Activated T-helper 17 cell treated with anti-CD3 and anti-CD28 coated beads, Interleukin-2, amount 50 U/mL, for 72 hours (primary cell): ENCODE measurements around the gene MMADHC. TPM values are rescaled to one million over a fixed set of nuclear protein-coding genes. Genes with fewer than 3 reads are reported as not detected.
"Not testable (repeated sequence)": the region's sequence is repeated elsewhere in the genome, so short reads cannot be mapped to it uniquely, and the experiment has no call there.

ENCODE experiments used
- ATAC-seq: fragments of 150-1000 bp; cut with Tn5 transposase; replicated peaks from 2 replicates; pipeline ENCODE4 v1.10.0; 2021; ENCODE audit warnings: mild to moderate bottlenecking, moderate library complexity
- H3K27ac Mint-ChIP-seq: one replicate; pipeline ENCODE4 v1.8.0; 2022; ENCODE audit warnings: mixed read lengths
- H3K27me3 Mint-ChIP-seq: one replicate; pipeline ENCODE4 v1.8.0; 2022; ENCODE audit warnings: mixed read lengths
- H3K36me3 Mint-ChIP-seq: one replicate; pipeline ENCODE4 v1.8.0; 2022; ENCODE audit warnings: low read depth, mild to moderate bottlenecking, mixed read lengths
- H3K4me1 Mint-ChIP-seq: one replicate; pipeline ENCODE4 v1.8.0; 2022; ENCODE audit warnings: mixed read lengths
- H3K4me3 Mint-ChIP-seq: one replicate; pipeline ENCODE4 v1.8.0; 2022; ENCODE audit warnings: mild to moderate bottlenecking, mixed read lengths
- H3K9me3 Mint-ChIP-seq: one replicate; pipeline ENCODE4 v1.8.0; 2022; ENCODE audit warnings: mixed read lengths
- total RNA-seq, 2 donors: library from RNA; stranded (reverse); gene quantifications; one replicate each; pipeline ENCODE4 v1.2.3, GENCODE V29; 2022

MMADHC gene
- total RNA-seq, 2 donors from 2014 or later: 99.4 to 120 TPM

DNA sequence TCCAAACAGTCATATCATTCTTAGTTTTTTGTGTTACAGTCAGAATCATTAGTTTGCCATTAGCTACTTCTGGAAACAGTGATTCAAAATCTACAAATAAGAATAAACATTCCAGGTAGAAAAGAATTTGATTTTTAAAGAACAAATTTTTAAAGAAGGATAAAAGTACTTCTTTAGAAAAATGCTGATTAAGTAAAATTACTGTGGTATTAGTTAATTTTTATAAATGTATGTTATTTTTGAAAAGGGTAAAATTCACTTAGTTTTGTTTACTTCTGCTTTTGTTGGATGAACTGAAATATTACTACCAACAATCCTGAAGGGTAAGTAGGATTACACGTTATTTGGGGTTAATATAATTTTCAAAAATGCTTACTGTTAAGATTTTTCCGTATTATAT, 11.8 kb downstream of the MMADHC start:
- Mint-ChIP-seq H3K27ac (no peak overlapping the region), H3K36me3 (peaks cover 96% of the 10 kb centered on the region), H3K27me3 (no peaks in the 10 kb centered on the region), H3K4me3 (no peak overlapping the region), H3K9me3 (no peaks in the 10 kb centered on the region), H3K4me1 (peaks cover 21% of the 10 kb centered on the region)
- ATAC-seq: no peak

DNA sequence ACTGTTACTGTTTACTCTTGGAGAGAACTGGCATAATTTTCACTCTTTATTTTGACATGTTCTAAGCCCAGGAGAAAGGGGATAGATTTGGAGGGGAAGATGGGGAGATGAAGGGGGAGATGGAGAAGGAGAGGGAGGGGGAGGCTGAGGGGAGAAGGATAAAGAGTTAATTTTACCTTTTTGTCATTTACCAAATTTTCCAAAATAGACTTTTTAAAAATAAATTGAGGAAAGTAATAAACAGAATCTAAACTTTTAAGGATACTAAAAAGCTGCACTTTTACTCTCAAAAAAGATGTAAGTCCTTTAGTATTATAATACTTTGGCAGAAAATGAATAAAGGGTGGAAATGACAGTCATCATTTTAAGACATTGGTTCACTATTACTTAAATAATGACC, 12.3 kb downstream of the MMADHC start:
- Mint-ChIP-seq H3K36me3 (peaks cover 95% of the 10 kb centered on the region), H3K4me3 (no peak overlapping the region), H3K9me3 (no peaks in the 10 kb centered on the region), H3K4me1 (peaks cover 17% of the 10 kb centered on the region), H3K27me3 (no peaks in the 10 kb centered on the region), H3K27ac (no peak overlapping the region)
- no peak for ATAC-seq

DNA sequence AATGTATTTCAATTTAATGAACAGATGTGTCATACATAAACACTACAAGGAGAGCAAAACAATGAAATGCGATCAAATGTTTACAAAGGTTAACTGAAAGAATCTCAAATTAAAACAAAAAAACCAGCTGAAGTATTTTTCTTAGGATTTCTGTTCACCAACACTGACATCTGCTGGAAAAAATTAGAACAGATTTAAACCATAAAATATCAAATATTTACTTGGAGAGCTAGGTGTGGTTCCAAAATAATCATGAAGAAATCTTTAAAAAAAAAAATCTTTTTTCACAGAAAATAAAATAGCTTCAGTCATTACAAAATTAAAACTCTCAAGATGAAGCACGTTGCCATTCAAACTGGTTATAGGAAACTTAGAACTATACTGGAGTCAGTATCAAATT, 13.8 kb downstream of the MMADHC start:
- no peaks in the 10 kb centered on the region for H3K9me3 Mint-ChIP-seq
- ATAC-seq: no peak
- H3K4me1 Mint-ChIP-seq: peaks cover 17% of the 10 kb centered on the region
- no peaks in the 10 kb centered on the region for H3K27me3 Mint-ChIP-seq
- no peak overlapping the region for H3K27ac Mint-ChIP-seq
- peaks cover 97% of the 10 kb centered on the region for H3K36me3 Mint-ChIP-seq
- H3K4me3 Mint-ChIP-seq: no peak overlapping the region

DNA sequence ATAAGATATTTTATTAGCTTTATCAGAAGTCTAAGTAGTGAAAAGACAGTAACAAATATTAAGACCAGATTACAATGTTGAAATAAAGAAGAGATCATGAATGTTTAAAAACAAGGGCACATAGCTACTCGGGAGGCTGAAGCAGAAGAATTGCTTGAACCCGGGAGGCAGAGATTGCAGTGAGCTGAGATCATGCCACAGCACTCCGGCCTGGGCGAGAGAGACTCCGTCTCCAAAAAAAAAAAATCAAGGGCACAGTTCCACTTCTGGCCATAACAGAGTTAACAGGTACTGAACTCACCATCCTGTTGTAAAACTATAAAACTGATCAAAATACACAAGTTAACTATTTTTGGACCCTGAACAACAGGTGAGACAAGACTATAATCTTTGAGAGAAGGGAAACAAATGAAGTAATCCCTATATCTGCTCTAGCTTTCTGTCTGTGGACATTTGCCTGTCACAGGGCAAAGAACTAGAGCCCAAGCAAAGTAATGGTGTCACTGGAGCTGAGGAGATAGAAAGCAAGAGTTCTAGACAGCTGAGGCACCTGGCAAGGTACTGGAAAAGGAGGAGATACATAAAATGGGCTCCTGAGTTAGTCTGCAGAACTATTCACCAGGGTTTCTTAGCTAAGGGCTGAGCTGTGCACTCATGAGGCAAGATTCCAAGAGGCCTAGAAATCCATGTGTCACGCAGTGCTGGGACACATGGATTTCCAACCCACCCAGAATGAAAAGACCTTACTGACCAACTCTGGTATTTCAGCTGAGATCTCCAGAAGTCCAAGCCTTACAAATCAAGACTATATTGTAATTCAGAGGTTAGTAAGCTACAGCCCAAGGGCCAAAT, 15.2 kb downstream of the MMADHC start:
- ATAC-seq: no peak
- Mint-ChIP-seq H3K4me3 (no peak overlapping the region), H3K27ac (no peak overlapping the region), H3K4me1 (peaks cover 11% of the 10 kb centered on the region), H3K36me3 (peaks cover 97% of the 10 kb centered on the region), H3K27me3 (no peaks in the 10 kb centered on the region), H3K9me3 (no peaks in the 10 kb centered on the region)

DNA sequence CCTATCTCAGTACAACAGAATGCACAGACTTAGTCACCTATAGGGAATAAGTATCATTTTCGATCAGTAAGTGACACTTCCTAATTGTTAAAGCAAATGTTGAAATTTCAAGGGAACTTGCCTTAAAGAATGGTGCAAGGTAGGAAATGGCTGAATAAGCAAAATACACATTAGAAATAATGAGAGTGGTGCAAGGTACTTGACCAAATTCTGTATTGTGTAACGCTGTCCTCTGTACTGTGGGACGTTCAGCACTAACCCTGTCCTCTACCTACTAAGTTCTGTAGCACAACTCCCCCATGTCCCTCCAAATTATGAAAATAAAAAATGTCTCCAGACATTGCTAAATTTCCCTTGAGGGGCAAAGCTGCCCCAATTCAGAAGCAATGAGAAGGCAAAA, 19.4 kb downstream of the MMADHC start:
- H3K27ac Mint-ChIP-seq: no peak overlapping the region
- no peaks in the 10 kb centered on the region for H3K9me3 Mint-ChIP-seq
- peaks cover 77% of the 10 kb centered on the region for H3K36me3 Mint-ChIP-seq
- no peaks in the 10 kb centered on the region for H3K4me1 Mint-ChIP-seq
- no peak overlapping the region for H3K4me3 Mint-ChIP-seq
- ATAC-seq: no peak
- no peaks in the 10 kb centered on the region for H3K27me3 Mint-ChIP-seq

DNA sequence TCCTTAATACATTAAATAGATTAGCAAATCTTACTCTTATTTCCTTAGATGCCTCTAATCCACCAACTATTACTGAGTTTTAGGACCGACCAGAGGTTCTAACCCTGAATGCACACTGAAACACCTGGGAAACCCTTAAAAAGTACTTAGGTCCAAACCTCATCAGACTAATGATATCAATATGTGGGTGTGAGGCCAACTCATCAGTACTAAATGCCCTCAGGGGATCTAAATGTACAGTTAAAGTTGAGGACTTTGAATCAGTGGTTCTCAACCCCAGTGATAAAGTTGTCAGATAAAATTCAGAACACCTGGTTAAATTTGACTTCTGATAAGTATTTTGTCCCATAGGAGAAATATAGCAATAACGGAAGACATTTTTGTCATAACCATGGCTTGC, 20.9 kb downstream of the MMADHC start:
- H3K4me1 Mint-ChIP-seq: no peaks in the 10 kb centered on the region
- H3K9me3 Mint-ChIP-seq: no peaks in the 10 kb centered on the region
- no peak for ATAC-seq
- no peaks in the 10 kb centered on the region for H3K27me3 Mint-ChIP-seq
- no peak overlapping the region for H3K27ac Mint-ChIP-seq
- H3K4me3 Mint-ChIP-seq: no peak overlapping the region
- H3K36me3 Mint-ChIP-seq: peaks cover 62% of the 10 kb centered on the region

DNA sequence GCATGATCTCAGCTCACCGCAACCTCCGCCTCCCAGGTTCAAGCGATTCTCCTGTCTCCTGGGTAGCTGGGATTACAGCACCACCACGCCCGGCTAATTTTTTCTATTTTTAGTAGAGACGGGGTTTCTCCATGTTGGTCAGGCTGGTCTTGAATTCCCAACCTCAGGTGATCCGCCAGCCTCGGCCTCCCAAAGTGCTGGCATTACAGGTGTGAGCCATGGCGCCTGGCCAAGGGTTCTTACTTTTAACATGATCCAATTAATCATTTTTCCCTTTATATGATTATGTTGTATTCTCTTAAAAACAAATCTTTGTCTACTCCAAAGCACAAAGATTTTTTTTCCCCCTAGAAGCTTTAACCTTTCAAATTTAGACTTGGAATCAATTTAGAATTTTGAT, 21.9 kb downstream of the MMADHC start:
- H3K27ac Mint-ChIP-seq, ATAC-seq, H3K9me3 Mint-ChIP-seq, H3K27me3 Mint-ChIP-seq, H3K4me3 Mint-ChIP-seq, H3K4me1 Mint-ChIP-seq: not testable (repeated sequence)
- H3K36me3 Mint-ChIP-seq: peaks cover 52% of the 10 kb centered on the region

DNA sequence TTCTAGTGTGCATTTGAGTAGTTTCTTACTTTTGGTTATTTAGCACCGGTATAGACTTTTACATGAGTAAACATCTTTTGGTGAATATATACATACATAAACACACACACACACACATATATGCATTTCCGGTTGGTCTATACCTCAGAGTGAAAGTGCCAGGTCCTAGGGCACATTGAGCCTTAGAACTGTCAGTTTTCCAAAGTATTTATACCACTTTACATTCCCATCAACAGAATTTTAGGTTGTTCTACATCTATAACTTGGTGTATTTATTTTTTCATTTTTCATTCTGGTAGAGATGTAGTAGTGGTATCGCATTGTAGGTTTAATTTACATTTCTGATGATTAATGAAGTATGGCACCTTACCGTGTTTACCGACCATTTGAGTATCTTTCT, 22.6 kb downstream of the MMADHC start:
- no peaks in the 10 kb centered on the region for H3K9me3 Mint-ChIP-seq
- no peak overlapping the region for H3K4me3 Mint-ChIP-seq
- H3K27ac Mint-ChIP-seq: no peak overlapping the region
- no peaks in the 10 kb centered on the region for H3K4me1 Mint-ChIP-seq
- ATAC-seq: no peak
- peaks cover 47% of the 10 kb centered on the region for H3K36me3 Mint-ChIP-seq
- no peaks in the 10 kb centered on the region for H3K27me3 Mint-ChIP-seq

DNA sequence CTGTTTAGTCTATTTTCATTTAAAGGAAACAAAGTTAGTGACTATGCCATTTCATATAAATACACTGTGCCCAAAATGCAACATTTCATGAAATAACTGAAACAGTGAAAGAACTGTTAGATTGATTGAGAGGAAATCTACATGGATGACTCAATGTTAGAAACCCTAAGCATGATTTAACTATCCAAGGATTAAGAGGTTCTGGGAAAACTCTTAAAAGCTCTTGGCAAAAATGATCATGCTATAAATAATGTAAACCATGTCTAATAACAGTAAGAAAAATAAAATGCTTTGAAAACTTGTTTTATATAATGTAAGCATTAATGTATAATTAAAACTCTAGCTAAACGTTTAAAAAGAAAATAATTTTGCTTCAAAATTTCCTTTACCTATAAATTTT, 23.5 kb downstream of the MMADHC start:
- Mint-ChIP-seq H3K27me3 (no peaks in the 10 kb centered on the region), H3K4me1 (no peaks in the 10 kb centered on the region), H3K27ac (no peak overlapping the region), H3K9me3 (no peaks in the 10 kb centered on the region), H3K4me3 (no peak overlapping the region), H3K36me3 (peaks cover 38% of the 10 kb centered on the region)
- no peak for ATAC-seq

DNA sequence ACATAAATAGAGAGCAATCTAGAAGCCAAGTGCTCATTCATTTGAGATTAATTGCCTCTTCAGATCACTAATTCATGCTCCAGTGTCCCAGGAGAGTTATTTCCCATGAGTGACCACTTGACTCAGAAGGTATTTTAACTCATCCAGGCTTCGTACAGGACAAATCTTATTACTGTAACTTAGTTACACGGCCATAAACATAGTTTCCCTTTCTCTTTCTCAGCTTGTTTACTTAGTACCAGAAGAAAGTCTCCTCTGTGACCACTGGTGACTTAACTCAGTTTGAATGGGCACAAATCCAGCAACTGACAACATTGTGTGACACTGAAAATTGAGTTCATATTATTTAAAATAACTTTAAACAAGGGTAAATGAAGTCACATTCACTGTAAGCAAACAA, 25.3 kb downstream of the MMADHC start:
- no peak for ATAC-seq
- no peaks in the 10 kb centered on the region for H3K27me3 Mint-ChIP-seq
- no peaks in the 10 kb centered on the region for H3K9me3 Mint-ChIP-seq
- no peak overlapping the region for H3K4me3 Mint-ChIP-seq
- no peak overlapping the region for H3K27ac Mint-ChIP-seq
- peaks cover 20% of the 10 kb centered on the region for H3K36me3 Mint-ChIP-seq
- H3K4me1 Mint-ChIP-seq: no peaks in the 10 kb centered on the region

DNA sequence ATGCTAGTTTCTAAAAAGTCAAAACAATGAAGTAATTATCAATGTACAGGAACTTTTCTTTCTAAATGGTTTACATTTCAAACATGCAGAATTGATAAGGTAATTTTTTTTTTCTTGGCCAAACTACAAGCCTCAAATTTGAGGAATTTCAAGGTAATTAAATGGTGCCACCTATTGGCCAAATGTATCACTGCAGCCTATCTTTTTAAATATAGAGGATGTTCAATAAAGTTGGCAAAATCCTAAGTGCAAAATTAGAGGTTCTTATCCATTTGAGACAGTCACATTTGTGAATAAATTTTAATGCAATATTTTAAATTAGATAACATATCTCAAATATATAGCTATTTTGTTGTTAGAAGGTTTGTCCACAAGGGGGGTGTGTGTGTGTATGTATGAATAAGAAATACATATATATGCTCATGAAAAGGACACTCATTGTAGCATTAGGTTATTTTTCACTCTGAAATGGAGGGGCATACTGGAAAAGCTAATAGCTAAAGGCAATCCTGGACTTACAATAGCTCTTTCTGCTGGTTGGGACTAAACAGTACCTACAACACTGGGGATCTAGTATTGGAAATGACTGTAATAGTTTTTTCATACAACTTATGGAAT, 26.2 kb downstream of the MMADHC start:
- Mint-ChIP-seq H3K27me3 (no peaks in the 10 kb centered on the region), H3K27ac (no peak overlapping the region), H3K4me3 (no peak overlapping the region), H3K9me3 (no peaks in the 10 kb centered on the region), H3K4me1 (no peaks in the 10 kb centered on the region), H3K36me3 (peaks cover 11% of the 10 kb centered on the region)
- ATAC-seq: no peak

DNA sequence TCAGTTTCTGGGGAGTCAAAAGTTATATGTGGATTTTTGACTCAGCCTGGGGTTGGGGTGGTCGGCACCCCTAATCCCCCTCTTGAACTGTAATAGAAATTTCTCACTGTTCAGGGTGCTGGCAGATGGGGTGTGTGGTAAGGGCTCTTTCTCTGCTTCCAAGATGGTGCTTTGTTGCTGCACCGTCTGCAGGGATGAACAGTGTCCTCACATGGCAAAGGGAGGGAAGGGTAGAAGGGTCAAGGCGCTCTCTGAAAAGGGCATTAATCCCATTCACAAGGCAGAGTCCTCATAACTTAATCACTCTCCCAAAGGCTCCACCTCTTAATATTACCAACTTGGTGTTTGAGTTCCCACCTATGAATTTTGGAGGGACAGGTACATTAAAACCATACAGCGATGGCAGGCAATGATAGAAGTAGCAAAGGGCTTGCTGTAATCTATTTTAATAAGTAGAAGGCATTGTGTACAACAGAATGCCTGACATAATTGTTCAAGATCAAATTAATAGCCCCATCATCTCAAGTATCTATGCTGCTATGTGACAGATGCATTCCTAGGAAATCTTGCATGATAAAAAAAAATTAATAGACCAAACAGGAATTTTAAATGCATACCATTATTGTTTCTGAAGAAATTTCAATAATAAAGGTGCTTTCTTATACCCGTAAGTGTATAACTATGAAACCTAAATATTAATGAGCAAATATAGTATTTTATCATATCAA, 28.1 kb downstream of the MMADHC start:
- Mint-ChIP-seq H3K9me3 (no peaks in the 10 kb centered on the region), H3K27me3 (no peaks in the 10 kb centered on the region), H3K4me3 (no peak overlapping the region), H3K27ac (no peak overlapping the region), H3K36me3 (no peaks in the 10 kb centered on the region), H3K4me1 (no peaks in the 10 kb centered on the region)
- no peak for ATAC-seq

DNA sequence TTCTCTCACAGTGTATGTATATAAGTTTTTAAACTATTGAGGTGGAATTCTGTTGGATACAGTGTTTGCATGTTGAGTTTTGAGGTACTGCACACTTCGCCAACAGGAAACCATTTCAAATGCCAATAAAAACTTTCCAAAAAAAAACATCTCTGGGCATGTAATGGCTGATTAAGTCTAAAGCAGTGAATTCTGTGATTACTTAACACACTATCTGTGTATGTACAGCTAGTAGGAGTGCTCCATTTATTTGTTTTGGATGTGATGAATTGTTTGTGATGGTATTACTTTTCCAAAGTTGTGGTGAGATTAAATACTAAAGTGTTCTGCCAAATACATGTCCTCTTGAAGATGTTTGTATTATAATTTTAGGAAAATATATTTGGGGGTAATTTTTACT, 31.1 kb downstream of the MMADHC start:
- no peaks in the 10 kb centered on the region for H3K4me1 Mint-ChIP-seq
- H3K9me3 Mint-ChIP-seq: no peaks in the 10 kb centered on the region
- ATAC-seq: no peak
- no peak overlapping the region for H3K4me3 Mint-ChIP-seq
- H3K36me3 Mint-ChIP-seq: no peaks in the 10 kb centered on the region
- H3K27me3 Mint-ChIP-seq: peaks cover 9% of the 10 kb centered on the region
- no peak overlapping the region for H3K27ac Mint-ChIP-seq

DNA sequence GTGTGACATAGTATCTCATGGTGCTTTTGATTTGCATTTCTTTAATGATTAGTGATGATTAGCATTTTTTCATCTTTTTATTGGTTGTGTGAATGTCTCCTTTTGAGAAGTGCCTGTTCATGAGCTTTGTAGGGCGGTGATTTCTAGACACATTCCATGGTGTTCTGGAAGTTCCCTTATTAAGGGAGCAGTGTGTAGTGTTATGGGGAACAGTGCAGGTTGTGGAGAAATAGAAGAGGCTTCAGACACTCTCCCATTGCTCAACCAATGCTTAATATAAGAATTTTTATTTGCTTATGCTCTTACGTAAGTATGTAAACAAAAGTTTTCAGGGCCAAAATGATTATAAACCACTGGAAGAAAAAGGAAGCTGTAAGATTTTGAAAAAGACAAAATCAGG, 34.7 kb downstream of the MMADHC start:
- peaks cover 9% of the 10 kb centered on the region for H3K27me3 Mint-ChIP-seq
- no peak overlapping the region for H3K4me3 Mint-ChIP-seq
- no peaks in the 10 kb centered on the region for H3K36me3 Mint-ChIP-seq
- ATAC-seq: no peak
- no peaks in the 10 kb centered on the region for H3K9me3 Mint-ChIP-seq
- H3K27ac Mint-ChIP-seq: no peak overlapping the region
- H3K4me1 Mint-ChIP-seq: no peaks in the 10 kb centered on the region

DNA sequence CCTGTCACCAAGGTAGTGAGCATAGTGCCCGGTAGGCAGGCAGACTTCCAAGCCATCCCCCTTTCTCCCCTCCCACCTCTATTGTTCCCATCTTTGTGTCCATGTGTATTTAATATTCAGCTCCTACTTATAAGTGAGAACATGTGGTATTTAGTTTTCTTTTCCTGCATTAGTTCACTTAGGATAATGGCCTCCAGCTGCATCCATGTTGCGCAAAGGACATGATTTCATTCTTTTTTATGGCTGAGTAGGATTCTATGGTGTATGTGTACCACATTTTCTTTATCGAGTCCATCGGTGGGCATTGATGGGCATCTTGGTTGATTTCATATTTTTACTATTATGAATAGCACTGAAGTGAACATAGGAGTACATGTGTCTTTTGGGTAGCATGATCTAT, 35.3 kb downstream of the MMADHC start:
- Mint-ChIP-seq H3K36me3 (no peaks in the 10 kb centered on the region), H3K27me3 (peaks cover 9% of the 10 kb centered on the region), H3K27ac (no peak overlapping the region), H3K9me3 (no peaks in the 10 kb centered on the region), H3K4me3 (no peak overlapping the region), H3K4me1 (no peaks in the 10 kb centered on the region)
- ATAC-seq: no peak
